Hepatocyte (in vitro differentiated cells): ENCODE results near the gene EDEM3. TPM values are rescaled to one million over a fixed set of nuclear protein-coding genes. Genes with fewer than 3 reads are reported as not detected.

Experiments used
- DNase-seq: peaks from one replicate; pipeline ENCODE4 v3.0.0-alpha.2; 2016; ENCODE audit warnings: low spot score
- H2AFZ ChIP-seq: fragments of 200-600 bp; sonication (generic); 2 replicates; pipeline ENCODE4 v1.6.0; 2016; ENCODE audit warnings: antibody characterized with exemption, mild to moderate bottlenecking
- H3K27ac ChIP-seq: fragments of 200-600 bp; sonication (generic); 2 replicates; pipeline ENCODE4 v1.5.1; 2016; ENCODE audit warnings: mild to moderate bottlenecking
- H3K27me3 ChIP-seq: fragments of 200-600 bp; sonication (generic); 2 replicates; pipeline ENCODE4 v1.6.1; 2016
- H3K36me3 ChIP-seq: fragments of 200-600 bp; sonication (generic); replicated peaks from 2 replicates; pipeline ENCODE4 v1.5.1; 2016; ENCODE audit warnings: low read depth; ENCODE audit not compliant: insufficient read depth
- H3K4me1 ChIP-seq: fragments of 200-600 bp; sonication (generic); 2 replicates; pipeline ENCODE4 v1.5.1; 2016; ENCODE audit warnings: mild to moderate bottlenecking, moderate library complexity; ENCODE audit not compliant: insufficient read depth
- H3K4me2 ChIP-seq: fragments of 200-600 bp; sonication (generic); 2 replicates; pipeline ENCODE4 v1.6.0; 2016
- H3K4me3 ChIP-seq: fragments of 200-600 bp; sonication (generic); 2 replicates; pipeline ENCODE4 v1.5.1; 2016; ENCODE audit warnings: mild to moderate bottlenecking
- H3K79me2 ChIP-seq: fragments of 200-600 bp; sonication (generic); 2 replicates; pipeline ENCODE4 v1.6.0; 2017; ENCODE audit warnings: mild to moderate bottlenecking
- H3K9me2 ChIP-seq: fragments of 200-600 bp; sonication (generic); replicated peaks from 2 replicates; pipeline ENCODE4 v1.6.0; 2017; ENCODE audit warnings: mild to moderate bottlenecking; ENCODE audit not compliant: insufficient read depth
- H3K9me3 ChIP-seq: fragments of 200-600 bp; sonication (generic); 2 replicates; pipeline ENCODE4 v1.5.1; 2016; ENCODE audit warnings: low read depth, mild to moderate bottlenecking
- H4K20me1 ChIP-seq: fragments of 200-600 bp; sonication (generic); 2 replicates; pipeline ENCODE4 v1.6.0; 2016; ENCODE audit warnings: mild to moderate bottlenecking; ENCODE audit not compliant: insufficient read depth, poor library complexity, severe bottlenecking
- EZH2 ChIP-seq: fragments of 200-600 bp; sonication (generic); IDR thresholded peaks from 2 replicates; pipeline ENCODE4 v1.6.1; 2016; ENCODE audit warnings: antibody characterized with exemption, mild to moderate bottlenecking, borderline replicate concordance
- EZH2phosphoT487 ChIP-seq: fragments of 200-600 bp; sonication (generic); IDR thresholded peaks from one replicate; pipeline ENCODE4 v1.6.1; 2018; ENCODE audit warnings: antibody characterized with exemption, mild to moderate bottlenecking, low read depth, moderate library complexity; ENCODE audit not compliant: unreplicated experiment, severe bottlenecking
- WGBS: methylation state at CpG from one replicate; pipeline ENCODE4 v1.1.6; 2016; ENCODE audit warnings: low lambda C conversion rate; ENCODE audit errors: missing lambda C conversion rate; 5-methylcytosine and 5-hydroxymethylcytosine counted together
- polyA plus RNA-seq: library from polyadenylated mRNA; unstranded; fragments of >200 nt; fragmentation: Nextera tagmentation; extraction: Ambion mirVana; gene quantifications from 2 replicates; pipeline ENCODE4 v1.2.1, GENCODE V29; 2016
- total RNA-seq: library from RNA; depleted of rRNA; stranded (reverse); fragments of >200 nt; gene quantifications from 2 replicates; pipeline ENCODE4 v1.2.3, GENCODE V29; 2014
- TF ChIP-seq, protein P1 (sequence below): fragments of 200-600 bp; sonication (generic); IDR thresholded peaks from 2 replicates; pipeline ENCODE4 v1.5.1; 2016; ENCODE audit warnings: antibody characterized with exemption, mild to moderate bottlenecking; ENCODE audit not compliant: poor library complexity

The EDEM3 gene
- total and polyA plus RNA-seq, 2 experiments from 2014 or later: 14.9 to 54.1 TPM

GRCh38 chr1:184802354-184803179 lies 47.9 kb upstream of the EDEM3 start:
- TF ChIP-seq, protein P1, sequence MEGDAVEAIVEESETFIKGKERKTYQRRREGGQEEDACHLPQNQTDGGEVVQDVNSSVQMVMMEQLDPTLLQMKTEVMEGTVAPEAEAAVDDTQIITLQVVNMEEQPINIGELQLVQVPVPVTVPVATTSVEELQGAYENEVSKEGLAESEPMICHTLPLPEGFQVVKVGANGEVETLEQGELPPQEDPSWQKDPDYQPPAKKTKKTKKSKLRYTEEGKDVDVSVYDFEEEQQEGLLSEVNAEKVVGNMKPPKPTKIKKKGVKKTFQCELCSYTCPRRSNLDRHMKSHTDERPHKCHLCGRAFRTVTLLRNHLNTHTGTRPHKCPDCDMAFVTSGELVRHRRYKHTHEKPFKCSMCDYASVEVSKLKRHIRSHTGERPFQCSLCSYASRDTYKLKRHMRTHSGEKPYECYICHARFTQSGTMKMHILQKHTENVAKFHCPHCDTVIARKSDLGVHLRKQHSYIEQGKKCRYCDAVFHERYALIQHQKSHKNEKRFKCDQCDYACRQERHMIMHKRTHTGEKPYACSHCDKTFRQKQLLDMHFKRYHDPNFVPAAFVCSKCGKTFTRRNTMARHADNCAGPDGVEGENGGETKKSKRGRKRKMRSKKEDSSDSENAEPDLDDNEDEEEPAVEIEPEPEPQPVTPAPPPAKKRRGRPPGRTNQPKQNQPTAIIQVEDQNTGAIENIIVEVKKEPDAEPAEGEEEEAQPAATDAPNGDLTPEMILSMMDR: no peak
- TF ChIP-seq EZH2phosphoT487 (no peak), EZH2 (no peak)
- Histone ChIP-seq H3K36me3 (no peaks in the 10 kb centered on the region), H3K9me3 (no peaks in the 10 kb centered on the region), H3K4me1 (no peaks in the 10 kb centered on the region), H3K27ac (no peak overlapping the region), H3K4me2 (no peak overlapping the region), H3K27me3 (no peaks in the 10 kb centered on the region), H3K4me3 (no peak overlapping the region), H2AFZ (no peak overlapping the region), H4K20me1 (no peaks in the 10 kb centered on the region), H3K9me2 (no peaks in the 10 kb centered on the region), H3K79me2 (no peaks in the 10 kb centered on the region)
- 56% methylated on average over 6 of the region's 6 CpGs for WGBS
- DNase-seq: no peak

- no peak for DNase-seq
- no peak overlapping the region for H3K4me2 ChIP-seq
- no peaks in the 10 kb centered on the region for H3K9me3 ChIP-seq
- H2AFZ ChIP-seq: no peak overlapping the region
- H3K36me3 ChIP-seq: no peaks in the 10 kb centered on the region
- H3K79me2 ChIP-seq: no peaks in the 10 kb centered on the region
- no peaks in the 10 kb centered on the region for H4K20me1 ChIP-seq
- whole genome bisulfite sequencing: 80% methylated on average over 1 of the region's 1 CpG
- no peak overlapping the region for H3K4me3 ChIP-seq
- no peaks in the 10 kb centered on the region for H3K4me1 ChIP-seq
- no peak overlapping the region for H3K27ac ChIP-seq
- no peaks in the 10 kb centered on the region for H3K9me2 ChIP-seq
- H3K27me3 ChIP-seq: no peaks in the 10 kb centered on the region
- TF ChIP-seq, protein P1: no peak
- TF ChIP-seq EZH2phosphoT487: no peak
Measured at GRCh38 chr1:184801503-184801902, 46.8 kb upstream of the EDEM3 start.

DNA sequence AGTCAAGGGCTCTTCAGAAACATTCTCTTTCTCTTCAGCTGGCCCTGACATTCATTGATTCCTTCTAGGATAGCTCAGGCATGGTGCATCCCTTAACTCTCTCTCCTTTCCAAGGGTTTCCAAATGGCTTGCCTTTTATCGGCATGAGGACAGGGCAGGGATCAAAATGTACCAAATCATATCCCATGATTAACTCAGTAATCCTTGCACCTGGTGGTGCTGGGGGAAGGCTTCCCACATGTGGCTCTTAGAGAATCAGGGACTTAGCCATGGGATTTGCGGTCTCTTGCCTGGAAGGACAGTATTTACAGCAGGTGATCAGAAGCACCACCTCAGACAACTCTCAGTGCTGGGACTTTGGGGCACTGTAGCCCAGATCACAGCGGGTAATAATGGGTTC lies 46.2 kb upstream of the EDEM3 start:
- no peak overlapping the region for H3K4me3 ChIP-seq
- H3K36me3 ChIP-seq: no peaks in the 10 kb centered on the region
- 92% methylated on average over 3 of the region's 3 CpGs for WGBS

More for the DNA sequence above, 46.2 kb upstream of the EDEM3 start:
- no peak for DNase-seq
- no peaks in the 10 kb centered on the region for H3K79me2 ChIP-seq
- H3K9me2 ChIP-seq: no peaks in the 10 kb centered on the region
- no peak overlapping the region for H2AFZ ChIP-seq
- no peak overlapping the region for H3K4me2 ChIP-seq
- no peaks in the 10 kb centered on the region for H4K20me1 ChIP-seq
- H3K27ac ChIP-seq: no peak overlapping the region
- H3K27me3 ChIP-seq: no peaks in the 10 kb centered on the region
- TF ChIP-seq, protein P1: no peak
- no peak for TF ChIP-seq EZH2
- no peak for TF ChIP-seq EZH2phosphoT487
- no peaks in the 10 kb centered on the region for H3K9me3 ChIP-seq
- H3K4me1 ChIP-seq: no peaks in the 10 kb centered on the region
